Embryonic facial prominence (tissue), 1 donor: ENCODE measurements around the gene PTDSS2.

Experiments used
- DNase-seq: peaks from one replicate; pipeline ENCODE4 v3.0.0-alpha.2; 2016; ENCODE audit errors: extremely low spot score

The PTDSS2 gene

DNA sequence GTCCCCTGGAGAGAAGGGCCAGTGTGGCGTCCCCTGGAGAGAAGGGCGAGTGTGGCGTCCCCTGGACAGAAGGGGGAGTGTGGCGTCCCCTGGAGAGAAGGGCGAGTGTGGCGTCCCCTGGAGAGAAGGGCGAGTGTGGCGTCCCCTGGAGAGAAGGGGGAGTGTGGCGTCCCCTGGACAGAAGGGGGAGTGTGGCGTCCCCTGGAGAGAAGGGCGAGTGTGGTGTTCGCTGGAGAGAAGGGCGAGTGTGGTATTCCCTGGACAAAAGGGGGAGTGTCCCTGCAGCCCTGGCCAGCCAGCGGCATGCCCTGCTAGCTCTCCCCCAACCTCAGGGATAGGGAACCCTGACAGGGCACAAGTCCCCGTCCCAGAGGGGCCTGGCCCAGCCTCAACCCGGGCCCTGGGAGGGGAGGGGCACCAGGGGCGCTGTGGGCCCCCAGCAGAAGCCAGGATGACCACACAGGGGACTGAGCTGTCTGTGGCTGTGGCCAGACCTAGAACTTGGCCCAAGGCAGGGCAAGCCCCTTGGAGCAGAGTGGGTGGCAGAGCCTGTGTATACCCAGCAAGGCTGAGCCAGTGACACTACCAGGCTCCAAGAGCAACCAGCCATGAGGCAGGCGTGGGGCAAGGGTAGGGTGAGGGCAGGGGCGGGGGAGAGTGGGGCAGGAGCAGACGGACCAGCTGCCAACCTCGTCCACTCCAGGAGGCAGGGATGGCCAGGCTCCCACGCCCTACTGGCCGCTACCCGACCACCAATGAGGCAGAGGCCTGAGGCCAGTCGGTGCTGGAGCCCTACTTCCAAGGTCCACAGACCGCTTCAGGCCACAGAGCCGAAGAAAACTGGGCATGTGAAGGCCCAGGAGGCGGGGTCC lies 81.1 kb downstream of the PTDSS2 start:
- no peak for DNase-seq

DNA sequence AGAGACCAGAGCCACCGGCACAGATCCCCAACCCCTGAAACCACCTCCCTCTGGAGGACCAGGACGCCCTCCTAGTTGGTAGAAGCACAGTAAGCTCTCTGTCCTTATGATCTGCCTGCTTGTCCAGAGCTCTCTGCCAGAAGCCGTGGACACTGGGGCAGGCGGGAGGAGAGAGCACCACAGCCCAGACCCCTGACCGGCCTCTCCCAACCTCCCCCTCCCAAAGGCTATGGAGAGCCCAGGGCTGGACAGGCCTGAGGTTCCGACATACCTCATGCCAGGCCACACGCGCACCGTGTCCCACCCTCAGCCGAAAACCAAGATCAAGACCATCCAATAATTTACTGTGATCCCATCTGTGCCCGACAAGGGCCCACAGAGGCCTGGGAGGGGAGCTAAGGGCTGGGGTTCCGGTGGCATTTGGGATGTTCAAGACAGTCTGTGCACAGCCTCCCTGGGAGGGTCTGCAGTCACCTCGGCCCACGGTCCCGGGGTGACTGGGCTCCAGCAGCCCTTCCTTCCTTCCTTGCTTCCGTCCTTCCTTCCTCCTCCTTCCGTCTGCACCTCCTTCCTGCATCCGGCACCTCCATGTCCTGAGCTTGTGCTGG lies 81.9 kb downstream of the PTDSS2 start:
- DNase-seq, result no peak

DNA sequence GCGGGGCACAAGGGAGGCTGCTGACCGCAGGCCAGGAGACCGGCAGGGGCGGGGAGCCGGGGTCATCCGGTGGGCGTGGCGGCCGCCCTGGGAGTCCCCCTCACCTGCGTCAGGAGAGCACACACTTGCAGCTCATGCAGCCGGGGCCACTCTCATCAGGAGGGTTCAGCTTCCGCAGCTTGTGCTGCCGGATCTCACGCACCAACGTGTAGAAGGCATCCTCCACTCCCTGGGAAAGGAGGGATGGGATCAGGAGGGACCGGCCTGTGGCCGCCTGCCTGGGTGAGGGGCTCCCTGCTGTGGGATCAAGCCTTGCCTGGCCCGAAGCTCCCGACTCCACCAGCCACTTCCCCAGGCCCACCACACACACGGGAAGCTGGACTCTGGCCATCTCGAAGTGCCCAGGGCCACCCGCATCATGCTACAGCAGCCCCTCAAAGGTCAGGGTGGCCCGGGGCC lies 82.5 kb downstream of the PTDSS2 start:
- DNase-seq, result no peak

DNA sequence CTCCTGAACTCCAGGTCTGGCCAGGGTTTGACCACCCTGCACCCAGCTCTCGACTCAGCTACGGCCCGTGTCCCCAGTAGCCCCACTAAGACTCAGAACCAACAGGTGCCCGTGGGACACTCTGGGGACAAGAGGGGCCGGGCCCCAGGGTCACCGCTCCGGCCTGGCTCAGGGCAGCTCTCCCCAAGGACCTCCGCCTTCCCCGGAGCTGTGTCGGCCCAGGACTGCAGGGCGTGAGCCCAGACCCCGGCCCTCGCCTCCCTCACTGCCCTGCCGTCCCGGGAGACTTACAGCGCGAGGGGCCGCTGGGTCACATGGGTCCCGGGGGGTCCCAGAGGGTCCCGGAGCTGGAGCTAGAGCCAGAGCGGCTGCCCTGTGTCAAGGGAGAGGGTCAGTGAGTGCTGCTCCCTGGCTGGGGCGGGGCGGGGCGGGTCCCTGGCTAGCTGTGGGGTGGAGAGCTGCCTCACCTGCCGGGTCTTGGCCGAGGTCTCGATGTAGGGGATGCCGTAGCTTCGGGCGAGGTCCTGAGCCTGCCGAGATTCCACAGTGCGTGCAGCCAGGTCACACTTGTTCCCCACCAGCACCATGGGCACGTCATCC lies 83.0 kb downstream of the PTDSS2 start:
- no peak for DNase-seq

DNA sequence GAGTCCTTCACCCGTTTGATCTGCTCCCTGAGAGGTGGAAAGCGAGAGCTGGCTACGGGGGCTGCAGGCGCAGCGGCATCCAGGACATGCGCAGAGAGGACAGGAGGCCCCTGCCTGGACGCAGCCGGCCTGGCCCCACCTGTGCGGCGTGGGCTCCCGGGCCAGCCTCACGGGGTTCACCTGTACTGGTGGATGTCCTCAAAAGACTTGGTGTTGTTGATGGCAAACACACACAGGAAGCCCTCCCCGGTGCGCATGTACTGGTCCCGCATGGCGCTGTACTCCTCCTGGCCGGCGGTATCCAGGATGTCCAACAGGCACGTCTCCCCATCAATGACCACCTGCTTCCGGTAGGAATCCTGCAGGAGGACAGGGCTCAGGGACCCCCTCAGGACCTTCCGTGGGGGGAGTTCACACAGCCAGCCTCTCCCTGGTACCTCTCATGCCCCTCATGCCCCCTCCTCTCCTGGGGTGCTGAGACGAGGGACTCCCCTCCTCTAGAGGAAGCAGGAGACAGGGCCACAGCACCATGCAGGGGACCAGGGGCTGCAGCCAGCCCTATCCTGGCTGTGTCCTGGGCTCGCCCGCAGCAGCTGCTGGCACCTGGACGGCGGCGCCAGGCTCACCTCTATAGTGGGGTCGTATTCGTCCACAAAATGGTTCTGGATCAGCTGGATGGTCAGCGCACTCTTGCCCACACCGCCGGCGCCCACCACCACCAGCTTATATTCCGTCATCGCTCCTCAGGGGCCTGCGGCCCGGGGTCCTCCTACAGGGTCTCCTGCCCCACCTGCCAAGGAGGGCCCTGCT lies 83.7 kb downstream of the PTDSS2 start:
- DNase-seq, result no peak

DNA sequence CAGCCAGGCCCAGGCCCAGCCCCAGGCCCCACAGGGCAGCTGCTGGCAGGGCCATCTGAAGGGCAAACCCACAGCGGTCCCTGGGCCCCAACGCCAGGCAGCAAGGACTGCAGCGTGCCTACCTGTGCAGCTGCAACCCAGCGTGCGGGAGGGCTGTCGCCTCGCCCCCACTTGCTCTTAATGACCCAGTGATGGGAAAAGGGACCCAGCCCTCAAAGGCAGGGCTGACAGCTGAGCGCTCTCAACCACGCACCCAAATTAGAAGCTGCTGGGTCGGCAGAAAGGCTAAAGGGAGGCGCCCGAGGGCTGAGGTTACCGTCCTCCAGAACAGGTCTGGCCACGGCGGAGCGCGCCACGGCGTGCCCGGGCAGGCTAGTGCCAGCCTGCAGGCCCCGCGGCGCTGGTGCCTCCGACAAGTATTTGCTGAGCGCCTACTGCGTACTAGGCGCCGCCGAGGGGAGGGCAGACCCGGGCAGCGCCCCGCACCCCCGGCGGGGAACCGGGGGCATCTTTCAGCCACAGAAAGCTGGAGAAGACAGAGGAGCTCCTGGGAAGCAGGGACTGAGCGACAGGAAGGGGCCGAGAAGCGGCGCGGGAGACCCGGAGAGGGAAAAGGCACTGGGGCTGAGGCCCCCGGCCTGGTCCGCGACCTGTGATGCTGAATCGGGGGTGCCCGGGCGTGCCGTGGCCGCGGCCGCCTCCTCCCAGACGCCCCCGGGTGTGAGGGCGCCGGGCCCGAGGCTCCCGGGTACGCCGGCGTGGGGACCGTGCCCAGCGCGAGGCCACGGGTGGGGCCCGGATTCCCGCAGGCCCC lies 84.5 kb downstream of the PTDSS2 start:
- DNase-seq, result no peak

DNA sequence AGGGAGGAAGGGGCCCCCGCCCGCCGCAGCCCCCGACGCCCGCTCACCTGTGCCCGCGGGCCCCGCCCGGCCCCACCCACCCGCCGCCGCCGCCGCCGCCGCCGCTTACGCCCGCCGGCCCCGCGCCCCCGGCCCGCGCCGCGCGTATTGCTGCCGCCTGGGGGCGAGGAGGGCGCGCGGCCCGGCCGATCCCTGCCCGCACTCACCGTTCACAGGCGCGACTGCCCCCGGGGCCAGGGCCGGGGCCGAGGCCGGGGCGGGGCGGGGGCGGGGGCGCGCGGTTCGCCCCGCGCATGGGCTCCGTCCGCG lies 85.1 kb downstream of the PTDSS2 start:
- no peak for DNase-seq

DNA sequence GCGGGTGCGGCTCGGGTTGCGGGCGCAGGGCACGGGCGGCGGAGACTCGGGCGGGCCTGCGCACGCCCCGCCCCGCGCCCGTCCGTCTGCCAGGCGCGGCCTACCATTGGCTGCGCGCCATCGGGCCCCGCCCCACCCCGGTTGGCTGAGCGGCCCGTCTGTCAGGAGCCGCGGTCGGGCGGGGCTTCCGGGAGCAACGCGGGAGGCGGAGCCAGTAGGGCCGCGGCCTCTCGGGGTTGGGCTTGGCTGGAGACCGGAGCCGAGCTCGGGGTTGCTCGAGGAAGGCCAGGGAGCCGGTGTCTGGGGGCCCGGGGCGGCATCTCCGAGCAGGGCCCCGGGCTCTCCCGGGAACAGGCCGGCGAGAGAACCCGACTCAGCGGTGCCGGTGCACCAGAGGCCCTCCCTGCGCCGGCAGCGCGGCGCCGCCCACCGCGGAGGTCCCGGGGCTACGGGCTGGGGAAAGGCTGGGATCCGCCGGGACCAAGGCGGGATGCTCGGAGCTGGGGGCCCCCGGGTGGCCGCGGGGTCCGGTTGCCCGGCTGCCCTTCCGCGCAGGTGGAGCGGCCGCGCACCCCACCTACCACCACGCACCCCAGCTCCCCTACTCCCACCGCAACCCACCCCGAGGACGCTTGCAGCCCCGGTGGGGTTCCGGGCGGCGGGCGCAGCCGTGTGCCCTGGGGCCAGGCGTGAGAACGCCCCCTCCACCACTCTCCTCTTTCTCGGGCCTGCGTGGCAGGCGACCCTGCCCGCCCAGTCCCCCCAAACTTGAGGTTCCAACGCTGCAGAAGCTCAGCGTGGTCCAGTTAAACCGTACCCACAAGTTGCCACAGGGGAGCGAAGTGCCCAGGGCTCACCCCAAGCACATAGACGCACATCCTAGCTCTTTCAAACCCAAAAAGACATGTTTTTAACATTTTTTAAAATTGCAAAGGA lies 85.7 kb downstream of the PTDSS2 start, which contains the start of gene HRAS:
TSS of gene HRAS (minus strand) at position 58 of the 936 bp plus-strand sequence.
- peak; percentile 88 for DNase-seq

DNA sequence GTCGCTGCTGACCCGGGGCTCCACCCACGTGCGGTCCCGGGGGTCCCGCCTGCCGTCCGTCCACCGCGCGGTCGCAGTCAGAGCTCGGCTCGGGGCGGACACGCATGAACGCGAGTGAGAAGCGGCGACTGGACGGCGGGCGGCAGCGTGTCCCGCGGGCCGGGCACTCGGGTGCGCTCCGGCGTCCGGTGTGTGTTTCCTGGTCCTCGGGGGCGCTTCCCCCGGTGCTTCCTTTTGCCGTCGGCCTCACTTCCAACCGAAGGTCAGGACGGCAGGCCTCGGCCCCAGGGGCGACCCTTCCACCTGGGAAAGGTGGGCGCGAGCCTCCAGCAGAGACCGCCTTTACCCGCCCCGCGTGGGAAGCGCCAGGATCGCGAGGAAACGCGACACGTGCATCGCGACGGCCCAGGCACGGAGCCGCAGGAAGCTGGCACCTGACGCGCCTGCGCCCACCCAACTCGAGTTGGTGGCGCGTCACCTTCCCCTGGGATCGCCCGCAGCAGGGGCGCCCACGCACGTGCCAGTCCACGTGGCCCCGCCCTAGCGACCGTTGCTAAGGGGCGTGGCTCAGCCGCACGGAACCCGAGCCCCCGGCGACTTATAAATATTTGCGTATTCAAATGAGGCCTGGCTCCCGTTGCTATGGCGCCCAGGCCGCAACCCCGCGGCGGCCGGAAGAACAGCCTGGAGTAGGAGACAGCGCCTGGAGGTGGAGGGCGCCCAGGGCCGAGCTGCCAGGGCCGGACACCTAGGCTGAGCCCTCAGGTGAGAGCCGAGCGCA lies 87.0 kb downstream of the PTDSS2 start, which contains the start of gene LRRC56:
TSS of gene LRRC56 (plus strand) at position 687 of the 781 bp plus-strand sequence. CDS start 3,158 bp downstream, outside the sequence.
- DNase-seq, result no peak

DNA sequence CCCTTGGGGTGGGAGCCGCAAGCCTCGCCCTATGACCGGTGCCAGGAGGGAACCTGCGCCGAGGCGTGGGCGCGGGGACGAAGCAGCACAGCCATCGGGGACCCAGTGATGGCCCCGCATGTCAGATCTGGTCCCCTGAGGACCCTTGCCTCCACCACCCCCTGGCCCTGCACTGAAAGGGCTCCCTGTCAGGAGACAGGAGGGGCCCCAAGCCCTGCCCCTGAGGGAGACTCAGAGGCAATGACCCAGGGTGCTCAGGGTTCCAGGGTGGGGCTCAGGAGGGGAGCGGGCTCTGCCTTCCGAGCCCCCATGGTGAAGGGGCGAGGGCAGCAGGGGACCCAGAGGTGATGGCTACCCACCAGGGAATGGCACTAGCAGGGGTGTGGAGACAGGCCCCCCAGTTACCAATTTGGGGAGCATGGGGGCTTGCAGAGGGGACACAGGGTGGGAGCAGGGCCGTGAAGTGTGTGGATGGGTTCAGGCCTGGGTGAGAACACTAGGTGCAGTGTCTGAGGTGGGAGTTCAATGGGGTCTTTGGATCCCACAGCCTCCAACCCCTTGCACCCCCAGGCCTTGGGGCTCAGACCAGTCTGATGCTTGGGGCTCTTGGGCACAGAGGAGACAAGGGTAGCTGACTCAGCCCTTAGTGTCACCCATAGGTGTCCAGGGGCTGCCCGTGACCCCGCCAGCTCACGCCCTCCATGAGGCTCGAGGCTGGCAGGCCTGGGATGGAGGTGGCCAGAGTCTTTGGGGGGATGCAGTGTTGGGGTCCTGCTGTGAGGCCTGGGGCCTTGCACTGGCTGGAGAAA lies 87.7 kb downstream of the PTDSS2 start:
- DNase-seq, result no peak

DNA sequence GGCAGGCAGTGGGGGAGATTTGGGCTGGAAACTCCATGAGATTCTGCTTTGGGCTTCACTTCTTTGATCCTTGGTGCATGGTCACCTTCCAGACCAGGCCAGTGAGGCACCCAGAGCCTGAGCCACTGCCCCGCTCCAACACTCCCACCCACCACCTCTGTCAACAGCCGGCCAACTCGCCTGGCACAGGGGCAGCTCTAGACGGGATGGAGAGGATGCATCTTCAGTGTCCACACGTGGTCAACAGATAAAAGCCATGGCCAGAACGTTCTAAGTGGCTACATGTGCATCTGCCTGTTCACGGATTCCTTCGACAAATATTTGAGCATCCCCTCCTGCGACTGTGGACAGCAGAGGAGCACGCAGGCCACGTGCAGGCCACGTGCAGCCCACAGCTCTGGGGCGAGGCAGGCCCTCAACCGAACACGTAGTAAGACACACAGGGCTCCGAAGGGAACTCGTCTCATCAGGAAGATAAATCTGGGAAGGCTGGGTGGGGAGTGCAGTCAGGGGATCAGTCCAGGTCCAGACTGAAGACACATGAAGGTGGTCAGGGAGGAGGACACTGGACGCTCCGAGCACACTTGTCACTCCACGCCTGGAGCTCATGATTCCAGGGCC lies 88.5 kb downstream of the PTDSS2 start:
- no peak for DNase-seq

DNA sequence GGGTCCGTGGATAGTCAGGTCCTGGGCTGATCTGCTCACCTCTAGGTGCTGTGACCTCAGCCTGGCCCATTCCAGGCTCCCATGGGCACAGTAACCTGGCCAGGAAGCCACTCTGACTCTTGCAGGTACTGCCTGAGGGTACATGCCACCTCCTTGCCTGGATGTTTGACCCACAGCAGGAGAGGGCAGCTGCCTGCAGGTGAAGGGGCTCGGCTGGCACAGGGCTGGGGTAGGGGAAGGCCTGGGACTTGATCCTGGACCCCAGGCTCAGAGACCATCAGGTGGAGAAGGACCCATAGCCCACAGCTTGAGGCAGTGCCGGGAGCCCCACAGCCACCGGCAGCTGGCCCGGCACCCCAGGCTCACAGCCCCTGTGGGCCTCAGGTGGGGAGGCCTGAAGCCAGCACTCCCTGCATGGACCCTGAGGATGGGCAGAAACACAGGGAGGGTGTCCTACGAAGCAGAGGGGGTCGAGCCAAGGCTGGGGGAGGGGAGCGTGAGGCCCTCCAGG lies 89.9 kb downstream of the PTDSS2 start:
- DNase-seq, result no peak
